Kidney capillary endothelial cell (primary cell): ENCODE data around the gene DCHS2.

Experiments
- DNase-seq: peaks from one replicate; pipeline ENCODE4 v3.0.0-alpha.2; 2018; ENCODE audit warnings: low spot score

Gene DCHS2, protein sequence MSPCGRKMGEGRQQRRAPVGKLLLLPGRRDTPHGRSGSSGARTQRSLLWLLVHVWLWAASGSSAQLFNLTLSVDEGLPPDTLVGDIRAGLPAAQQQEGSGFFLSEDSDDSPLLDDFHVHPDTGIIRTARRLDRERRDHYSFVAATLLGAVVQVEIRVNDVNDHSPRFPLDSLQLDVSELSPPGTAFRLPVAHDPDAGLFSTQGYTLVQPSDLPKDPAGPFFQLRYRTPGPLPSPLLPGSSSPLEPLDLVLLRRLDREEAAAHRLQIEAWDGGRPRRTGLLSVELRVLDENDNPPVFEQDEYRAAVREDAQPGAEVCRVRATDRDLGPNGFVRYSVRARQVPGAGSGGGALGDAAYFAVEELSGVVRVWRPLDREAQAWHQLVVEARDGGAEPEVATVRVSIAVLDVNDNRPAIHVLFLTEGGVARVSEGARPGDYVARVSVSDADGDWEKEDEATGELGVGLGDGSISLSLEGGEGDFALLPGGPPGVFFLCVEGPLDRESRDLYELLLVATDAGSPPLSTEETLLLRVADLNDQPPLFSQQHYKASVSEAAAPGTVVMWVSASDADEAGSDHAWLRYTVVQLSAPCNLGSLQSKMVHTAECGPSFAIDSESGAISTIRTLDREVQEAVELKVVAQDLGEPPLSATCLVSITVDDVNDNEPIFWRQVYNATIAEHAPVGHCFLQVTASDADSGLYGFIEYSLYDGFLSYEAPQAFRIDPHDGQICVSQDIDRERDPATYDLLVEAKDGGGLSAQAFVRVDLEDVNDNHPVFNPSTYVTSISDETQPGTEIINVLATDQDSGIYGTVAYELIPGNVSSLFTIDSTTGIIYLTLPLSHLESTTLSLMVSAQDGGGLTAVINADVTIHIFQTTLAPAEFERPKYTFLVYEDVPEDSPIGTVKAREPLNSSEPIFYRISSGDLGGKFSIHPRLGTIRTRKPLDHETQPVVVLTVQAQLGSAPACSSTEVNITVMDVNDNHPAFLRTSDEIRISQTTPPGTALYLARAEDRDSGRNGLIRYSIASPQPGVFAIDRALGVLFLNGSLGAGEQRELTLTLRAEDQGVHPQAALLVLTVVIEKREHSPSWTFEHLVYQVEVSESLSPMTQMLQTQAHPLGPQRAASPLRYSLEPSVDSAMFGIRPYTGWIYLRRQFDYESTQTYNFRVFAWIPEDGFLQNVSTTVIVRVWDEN (N-terminal part only)

DNA sequence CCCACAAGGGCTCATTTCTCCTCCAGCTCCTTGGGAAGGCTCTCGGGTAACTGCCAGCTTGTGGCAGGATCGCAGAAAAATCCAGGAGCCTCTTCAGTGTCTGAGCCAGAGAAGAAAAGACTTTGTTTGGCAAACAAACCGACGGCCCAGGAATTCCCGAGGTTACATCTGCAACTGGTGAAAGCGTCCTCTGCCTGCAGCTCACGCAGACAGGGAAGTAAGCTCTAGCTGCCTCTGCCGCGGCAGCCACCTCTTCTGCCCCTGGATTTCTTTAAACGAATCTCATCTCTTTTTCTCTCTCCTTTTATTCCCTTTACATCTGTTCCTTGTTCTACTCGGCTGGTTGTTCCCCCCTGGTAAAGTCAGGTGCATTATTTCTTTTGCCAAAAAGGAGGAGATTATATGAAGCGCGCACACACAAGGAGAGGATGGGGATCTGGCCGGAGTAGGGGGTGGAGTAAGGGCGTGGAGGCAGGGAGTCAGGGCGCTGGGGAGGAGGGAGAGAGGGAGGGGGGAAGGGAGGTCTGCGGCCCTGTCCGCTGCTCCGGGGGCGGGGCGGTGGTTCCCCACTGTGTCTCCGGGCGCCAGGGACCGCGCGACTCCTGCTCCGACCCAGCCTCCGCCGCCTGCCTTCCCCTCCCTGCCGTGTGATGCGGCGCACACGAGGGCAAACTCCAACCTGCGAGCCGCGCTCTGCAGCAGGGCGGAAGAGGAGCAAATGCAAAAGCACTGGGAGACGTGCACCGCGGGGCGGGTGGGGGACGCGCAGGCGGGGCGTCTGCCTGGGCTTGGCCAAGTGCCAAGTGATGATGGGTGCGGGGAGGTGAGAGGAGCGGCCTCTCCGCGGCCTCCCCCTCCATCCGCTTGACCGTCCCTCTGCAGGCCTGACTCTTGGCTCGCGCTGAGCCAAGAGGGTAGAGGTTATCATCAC, at the start of gene DCHS2:
Gene DCHS2, minus strand, starts transcription at position 459 of the 931 bp plus-strand sequence. Its CDS starts 444 bp downstream, at position 15.
- DNase-seq: no peak

GRCh38 chr4:154534296-154534695, 42.7 kb upstream of the DCHS2 start:
- DNase-seq: no peak

- DNase-seq: no peak
Measured at GRCh38 chr4:154529728-154530519, 38.3 kb upstream of the DCHS2 start.

DNA sequence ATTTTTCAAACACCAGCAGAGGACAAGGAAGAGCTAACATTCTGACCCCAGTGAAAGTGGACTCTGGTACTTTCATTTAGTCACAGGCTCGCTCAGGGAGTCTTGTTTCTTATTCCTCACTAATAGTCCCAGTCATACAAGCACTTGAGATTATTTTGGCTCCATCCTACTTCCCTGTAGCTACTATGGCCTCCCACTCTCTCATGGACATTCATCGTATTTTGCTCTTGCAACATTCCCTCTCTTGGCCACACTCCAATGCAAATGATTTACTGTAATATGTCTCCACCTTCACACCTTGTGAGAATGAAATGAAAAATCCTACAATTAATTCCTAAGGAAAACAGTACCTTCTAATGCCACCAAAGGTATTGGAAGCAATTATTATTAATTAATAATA, 37.3 kb upstream of the DCHS2 start:
- no peak for DNase-seq

GRCh38 chr4:154527308-154527707, 35.7 kb upstream of the DCHS2 start:
- DNase-seq: no peak

- DNase-seq: no peak
Measured at GRCh38 chr4:154526151-154526550, 34.6 kb upstream of the DCHS2 start.

- no peak for DNase-seq
Measured at GRCh38 chr4:154521607-154522006, 30.0 kb upstream of the DCHS2 start.

GRCh38 chr4:154519214-154519613, 27.6 kb upstream of the DCHS2 start:
- no peak for DNase-seq

GRCh38 chr4:154517591-154517990, 26.0 kb upstream of the DCHS2 start:
- DNase-seq: no peak

GRCh38 chr4:154516318-154517029, 24.9 kb upstream of the DCHS2 start:
- DNase-seq: no peak

GRCh38 chr4:154511981-154512380, 20.4 kb upstream of the DCHS2 start:
- DNase-seq: no peak

DNA sequence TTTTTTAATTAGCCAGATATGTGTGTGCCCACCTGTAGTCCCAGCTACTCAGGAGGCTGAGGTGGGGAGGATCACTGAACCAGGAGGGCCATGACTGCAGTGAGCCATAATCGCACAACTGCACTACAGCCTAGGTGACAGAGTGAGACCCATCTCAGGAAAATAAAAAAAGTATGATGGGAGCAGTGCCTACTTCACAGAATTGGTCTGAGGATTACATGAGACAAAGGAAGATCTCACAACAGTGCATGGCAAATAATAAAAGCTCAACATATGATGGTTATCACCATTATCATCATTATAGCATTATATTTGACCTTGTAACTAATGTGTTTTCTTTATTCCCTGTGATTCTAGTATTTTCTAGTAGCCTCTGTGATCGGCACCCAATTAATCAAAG, 19.9 kb upstream of the DCHS2 start:
- DNase-seq: no peak

GRCh38 chr4:154507156-154507555, 15.6 kb upstream of the DCHS2 start:
- no peak for DNase-seq

GRCh38 chr4:154506253-154506652, 14.7 kb upstream of the DCHS2 start:
- peak; percentile 11 for DNase-seq

DNA sequence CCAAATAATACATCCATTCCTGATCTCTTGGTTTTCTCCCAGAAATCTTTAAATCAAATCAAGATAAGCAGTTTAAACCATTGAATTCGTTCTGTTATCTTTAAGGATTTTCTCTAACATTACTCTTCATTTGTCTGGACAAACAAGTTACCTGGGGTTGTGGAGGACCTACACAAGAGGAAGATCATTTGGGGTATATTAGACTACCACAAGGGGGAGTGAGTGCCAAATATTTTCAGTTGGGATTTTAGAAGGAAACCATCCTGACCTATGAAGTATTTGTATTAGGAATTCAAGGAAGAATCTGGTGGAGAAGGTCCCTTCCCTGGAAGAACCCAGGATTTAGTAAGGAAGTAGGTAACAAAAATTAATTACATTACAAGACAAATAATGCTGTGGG, 12.0 kb upstream of the DCHS2 start:
- no peak for DNase-seq

GRCh38 chr4:154502111-154502510, 10.5 kb upstream of the DCHS2 start:
- DNase-seq: no peak

- DNase-seq: no peak
Measured at GRCh38 chr4:154497889-154498288, 6.3 kb upstream of the DCHS2 start.

DNA sequence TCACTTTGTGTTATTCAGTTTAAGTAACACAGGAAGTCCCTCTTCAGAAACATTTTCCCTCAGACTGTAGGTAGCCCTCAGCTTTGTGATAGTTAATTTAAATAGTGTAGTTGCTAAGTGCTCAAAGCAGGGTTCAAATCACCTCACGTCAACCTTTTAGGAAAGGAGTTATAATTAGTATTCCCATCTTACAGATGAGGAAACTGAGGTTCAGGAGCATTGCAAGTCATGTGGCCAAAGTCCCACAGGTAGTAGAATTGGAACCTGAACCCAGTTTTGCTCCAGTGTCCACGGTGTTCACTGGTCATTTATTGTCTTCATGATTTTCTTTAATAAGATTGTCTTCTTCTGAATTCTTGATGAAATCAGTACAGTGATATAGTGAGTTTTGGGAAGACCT, 4.3 kb upstream of the DCHS2 start:
- no peak for DNase-seq

DNA sequence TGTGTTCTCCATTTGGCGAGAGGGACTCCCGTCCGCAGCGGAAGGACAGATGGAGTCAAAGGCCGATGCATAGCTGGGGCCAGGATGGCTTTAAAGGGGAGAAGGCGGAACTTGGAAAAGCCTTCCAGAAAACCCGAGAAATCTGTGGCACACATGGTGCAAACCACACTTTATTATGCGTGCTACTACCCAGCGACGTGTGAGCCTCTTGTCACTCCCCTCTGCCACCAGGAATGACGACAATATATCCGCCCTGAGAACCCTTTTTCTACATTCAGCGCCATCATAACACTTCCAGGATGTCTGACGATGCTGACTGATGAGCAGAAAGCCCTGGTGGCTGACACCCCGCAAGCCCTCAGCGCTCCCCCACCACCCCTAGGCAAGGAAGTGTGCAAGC, 689 bp upstream of the DCHS2 start:
- DNase-seq: no peak
